Measurements from ENCODE around the gene TMEM176B.
A peak's percentile ranks its signal among the peaks of the same experiment; 100 is the strongest.
"Not testable (repeated sequence)": the region's sequence is repeated elsewhere in the genome, so short reads cannot be mapped to it uniquely, and the experiment has no call there.

Gene TMEM176B

GRCh38 chr7:150790416-150791075 lies 9.6 kb downstream of the TMEM176B start:
- DNase-seq (ENCODE audit: low spot score) = no peak

GRCh38 chr7:150788474-150789269 lies 11.5 kb downstream of the TMEM176B start:
- DNase-seq (ENCODE audit: low spot score) = peak; percentile 31

- no peak for DNase-seq (ENCODE audit: low spot score)
These were observed 12.6 kb downstream of the TMEM176B start for GRCh38 chr7:150787321-150788281.

GRCh38 chr7:150784954-150785353 lies 15.2 kb downstream of the TMEM176B start:
- DNase-seq (ENCODE audit: low spot score) = no peak

- DNase-seq (ENCODE audit: low spot score) = no peak
These were observed 15.9 kb downstream of the TMEM176B start for GRCh38 chr7:150784120-150784736.

- DNase-seq (ENCODE audit: low spot score) = no peak
These were observed 18.2 kb downstream of the TMEM176B start for GRCh38 chr7:150781961-150782360.

- DNase-seq (ENCODE audit: low spot score) = no peak
These were observed 19.1 kb downstream of the TMEM176B start for GRCh38 chr7:150781103-150781502.

- DNase-seq (ENCODE audit: low spot score) = no peak
These were observed 19.9 kb downstream of the TMEM176B start for GRCh38 chr7:150780292-150780691.

GRCh38 chr7:150778738-150779301 lies 21.3 kb downstream of the TMEM176B start:
- DNase-seq (ENCODE audit: low spot score) = peak; percentile 84

GRCh38 chr7:150778014-150778737 lies 22.0 kb downstream of the TMEM176B start:
- no peak for DNase-seq (ENCODE audit: low spot score)

- DNase-seq (ENCODE audit: low spot score) = not testable (repeated sequence)
These were observed 26.0 kb downstream of the TMEM176B start for GRCh38 chr7:150774131-150774530.

GRCh38 chr7:150769768-150770167 lies 30.4 kb downstream of the TMEM176B start:
- no peak for DNase-seq (ENCODE audit: low spot score)

- DNase-seq (ENCODE audit: low spot score) = no peak
These were observed 33.8 kb downstream of the TMEM176B start for GRCh38 chr7:150766334-150766709.

- no peak for DNase-seq (ENCODE audit: low spot score)
These were observed 40.7 kb downstream of the TMEM176B start for GRCh38 chr7:150759479-150759878.

GRCh38 chr7:150756858-150757257 lies 43.3 kb downstream of the TMEM176B start:
- DNase-seq (ENCODE audit: low spot score) = no peak

GRCh38 chr7:150756166-150756565 lies 44.0 kb downstream of the TMEM176B start:
- no peak for DNase-seq (ENCODE audit: low spot score)

GRCh38 chr7:150755473-150756099 lies 44.6 kb downstream of the TMEM176B start:
- DNase-seq (ENCODE audit: low spot score) = no peak

- no peak for DNase-seq (ENCODE audit: low spot score)
These were observed 45.2 kb downstream of the TMEM176B start for GRCh38 chr7:150754951-150755350.

GRCh38 chr7:150753826-150754603 lies 46.1 kb downstream of the TMEM176B start:
- peak; percentile 15 for DNase-seq (ENCODE audit: low spot score)

- no peak for DNase-seq (ENCODE audit: low spot score)
These were observed 46.9 kb downstream of the TMEM176B start for GRCh38 chr7:150753239-150753638.
